SK-N-SH treated with all-trans-retinoic acid at 6 μM for 48 hours (cell line): ENCODE data around the gene EGFLAM.

Source experiments
- ATAC-seq: fragments of 200-7000 bp; cut with Tn5 transposase; 3 replicates; pipeline ENCODE4 v1.9.1; 2020; ENCODE audit warnings: mild to moderate bottlenecking, moderate library complexity
- ARNTL ChIP-seq: fragments of 450-650 bp; formaldehyde crosslinking; IDR thresholded peaks from 2 replicates; pipeline ENCODE4 v1.5.0; 2020; ENCODE audit warnings: low read depth, mild to moderate bottlenecking, moderate library complexity, borderline replicate concordance
- BACH2 ChIP-seq: fragments of 250-450 bp; sonication (Bioruptor Pico); IDR thresholded peaks from 2 replicates; pipeline ENCODE4 v1.9.0; 2021; ENCODE audit warnings: mild to moderate bottlenecking, borderline replicate concordance
- CREB5 ChIP-seq: fragments of 250-450 bp; sonication (Bioruptor Pico); IDR thresholded peaks from 2 replicates; pipeline ENCODE4 v1.5.1; 2020; ENCODE audit warnings: low read depth, mild to moderate bottlenecking, moderate library complexity
- CSDC2 ChIP-seq: fragments of 250-450 bp; sonication (Bioruptor Pico); IDR thresholded peaks from 2 replicates; pipeline ENCODE4 v1.5.0; 2020; ENCODE audit warnings: mild to moderate bottlenecking, moderate library complexity
- ESRRG ChIP-seq: fragments of 250-450 bp; sonication (Bioruptor Pico); IDR thresholded peaks from 2 replicates; pipeline ENCODE4 v1.6.1; 2021; ENCODE audit warnings: mild to moderate bottlenecking
- GLIS3 ChIP-seq: fragments of 250-450 bp; sonication (Bioruptor Pico); IDR thresholded peaks from 2 replicates; pipeline ENCODE4 v1.5.0; 2020; ENCODE audit warnings: mild to moderate bottlenecking, moderate library complexity
- ISL1 ChIP-seq: fragments of 250-450 bp; sonication (Bioruptor Pico); IDR thresholded peaks from 2 replicates; pipeline ENCODE4 v2.1.2; 2022; ENCODE audit warnings: mild to moderate bottlenecking, moderate library complexity
- OSR1 ChIP-seq: fragments of 250-450 bp; sonication (Bioruptor Pico); IDR thresholded peaks from 2 replicates; pipeline ENCODE4 v1.8.0; 2022; ENCODE audit warnings: moderate library complexity, mild to moderate bottlenecking, inconsistent platforms
- POU6F1 ChIP-seq: fragments of 250-450 bp; sonication (Bioruptor Pico); IDR thresholded peaks from 2 replicates; pipeline ENCODE4 v1.8.0; 2021; ENCODE audit warnings: low read depth, mild to moderate bottlenecking, moderate library complexity, borderline replicate concordance
- PPARA ChIP-seq: fragments of 250-450 bp; sonication (Bioruptor Pico); IDR thresholded peaks from 2 replicates; pipeline ENCODE4 v1.5.0; 2020; ENCODE audit warnings: mild to moderate bottlenecking, borderline replicate concordance
- RARB ChIP-seq: fragments of 250-450 bp; sonication (Bioruptor Pico); IDR thresholded peaks from 2 replicates; pipeline ENCODE4 v1.8.0; 2021; ENCODE audit warnings: mild to moderate bottlenecking, moderate library complexity
- SNAI2 ChIP-seq: fragments of 250-450 bp; sonication (Bioruptor Pico); IDR thresholded peaks from 2 replicates; pipeline ENCODE4 v1.5.0; 2020; ENCODE audit warnings: mild to moderate bottlenecking, moderate library complexity
- TOX ChIP-seq: fragments of 250-450 bp; sonication (Bioruptor Pico); IDR thresholded peaks from 2 replicates; pipeline ENCODE4 v1.8.0; 2021; ENCODE audit warnings: mild to moderate bottlenecking, moderate library complexity, borderline replicate concordance
- ZC3H10 ChIP-seq: fragments of 250-450 bp; sonication (Bioruptor Pico); IDR thresholded peaks from 2 replicates; pipeline ENCODE4 v1.5.1; 2021; ENCODE audit warnings: mild to moderate bottlenecking, moderate library complexity
- ZFP3 ChIP-seq: fragments of 250-450 bp; sonication (Bioruptor Pico); IDR thresholded peaks from 2 replicates; pipeline ENCODE4 v1.5.0; 2020; ENCODE audit warnings: mild to moderate bottlenecking, moderate library complexity
- ZFP30 ChIP-seq: fragments of 450-650 bp; formaldehyde crosslinking; IDR thresholded peaks from 2 replicates; pipeline ENCODE4 v1.5.0; 2022; ENCODE audit warnings: mild to moderate bottlenecking, moderate library complexity
- ZNF70 ChIP-seq: fragments of 450-650 bp; formaldehyde crosslinking; IDR thresholded peaks from 2 replicates; pipeline ENCODE4 v1.5.0; 2020; ENCODE audit warnings: mild to moderate bottlenecking, moderate library complexity
- ZNF8 ChIP-seq: fragments of 450-650 bp; formaldehyde crosslinking; IDR thresholded peaks from 2 replicates; pipeline ENCODE4 v1.5.0; 2020; ENCODE audit warnings: mild to moderate bottlenecking, moderate library complexity
- TF ChIP-seq, protein P1 (sequence below): fragments of 250-450 bp; sonication (Bioruptor Pico); IDR thresholded peaks from 2 replicates; pipeline ENCODE4 v1.5.0; 2020; ENCODE audit warnings: mild to moderate bottlenecking, moderate library complexity
- TF ChIP-seq, protein P2 (sequence below): fragments of 250-450 bp; sonication (Bioruptor Pico); IDR thresholded peaks from 2 replicates; pipeline ENCODE4 v1.5.1; 2021; ENCODE audit warnings: mild to moderate bottlenecking, moderate library complexity

The EGFLAM gene

DNA sequence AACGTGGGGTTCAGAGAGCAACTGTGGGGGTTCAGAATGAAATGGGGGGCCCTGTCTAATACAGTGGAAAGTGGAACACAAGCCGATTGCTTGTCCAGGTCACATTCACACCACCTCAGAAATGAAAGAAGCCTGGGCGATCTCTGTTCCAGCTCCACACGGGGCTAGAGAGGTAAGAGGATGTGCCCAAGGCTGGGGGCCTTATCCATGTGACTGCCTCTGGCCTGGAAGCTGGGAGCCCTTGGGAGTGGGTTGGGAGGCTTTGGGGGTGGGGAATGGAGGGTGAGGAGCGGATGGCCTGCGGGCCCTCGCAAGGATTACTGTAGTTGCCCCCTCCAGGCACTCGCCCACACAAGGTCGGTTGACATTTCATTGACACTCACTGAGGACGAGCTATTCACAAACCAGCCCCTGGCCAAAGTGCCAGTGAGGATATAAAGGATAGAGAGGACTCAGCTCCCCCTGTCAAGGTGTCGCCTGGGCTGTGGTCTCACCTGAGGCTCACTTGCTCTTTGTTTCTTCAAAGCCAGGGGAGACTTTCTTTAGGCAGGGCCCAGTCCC lies 211.4 kb downstream of the EGFLAM start:
- ATAC-seq, result no peak
- TF ChIP-seq CREB5 (CRISPR knock-in tag), result no peak
- no peak for TF ChIP-seq ZFP3 (CRISPR knock-in tag)
- TF ChIP-seq, protein P1, sequence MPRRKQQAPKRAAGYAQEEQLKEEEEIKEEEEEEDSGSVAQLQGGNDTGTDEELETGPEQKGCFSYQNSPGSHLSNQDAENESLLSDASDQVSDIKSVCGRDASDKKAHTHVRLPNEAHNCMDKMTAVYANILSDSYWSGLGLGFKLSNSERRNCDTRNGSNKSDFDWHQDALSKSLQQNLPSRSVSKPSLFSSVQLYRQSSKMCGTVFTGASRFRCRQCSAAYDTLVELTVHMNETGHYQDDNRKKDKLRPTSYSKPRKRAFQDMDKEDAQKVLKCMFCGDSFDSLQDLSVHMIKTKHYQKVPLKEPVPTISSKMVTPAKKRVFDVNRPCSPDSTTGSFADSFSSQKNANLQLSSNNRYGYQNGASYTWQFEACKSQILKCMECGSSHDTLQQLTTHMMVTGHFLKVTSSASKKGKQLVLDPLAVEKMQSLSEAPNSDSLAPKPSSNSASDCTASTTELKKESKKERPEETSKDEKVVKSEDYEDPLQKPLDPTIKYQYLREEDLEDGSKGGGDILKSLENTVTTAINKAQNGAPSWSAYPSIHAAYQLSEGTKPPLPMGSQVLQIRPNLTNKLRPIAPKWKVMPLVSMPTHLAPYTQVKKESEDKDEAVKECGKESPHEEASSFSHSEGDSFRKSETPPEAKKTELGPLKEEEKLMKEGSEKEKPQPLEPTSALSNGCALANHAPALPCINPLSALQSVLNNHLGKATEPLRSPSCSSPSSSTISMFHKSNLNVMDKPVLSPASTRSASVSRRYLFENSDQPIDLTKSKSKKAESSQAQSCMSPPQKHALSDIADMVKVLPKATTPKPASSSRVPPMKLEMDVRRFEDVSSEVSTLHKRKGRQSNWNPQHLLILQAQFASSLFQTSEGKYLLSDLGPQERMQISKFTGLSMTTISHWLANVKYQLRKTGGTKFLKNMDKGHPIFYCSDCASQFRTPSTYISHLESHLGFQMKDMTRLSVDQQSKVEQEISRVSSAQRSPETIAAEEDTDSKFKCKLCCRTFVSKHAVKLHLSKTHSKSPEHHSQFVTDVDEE (CRISPR knock-in tag), result no peak
- TF ChIP-seq ESRRG, result no peak
- TF ChIP-seq GLIS3 (CRISPR knock-in tag), result no peak
- TF ChIP-seq ISL1, result no peak
- TF ChIP-seq ZNF8 (CRISPR knock-in tag), result no peak
- no peak for TF ChIP-seq ZC3H10 (CRISPR knock-in tag)
- no peak for TF ChIP-seq CSDC2
- TF ChIP-seq, protein P2, sequence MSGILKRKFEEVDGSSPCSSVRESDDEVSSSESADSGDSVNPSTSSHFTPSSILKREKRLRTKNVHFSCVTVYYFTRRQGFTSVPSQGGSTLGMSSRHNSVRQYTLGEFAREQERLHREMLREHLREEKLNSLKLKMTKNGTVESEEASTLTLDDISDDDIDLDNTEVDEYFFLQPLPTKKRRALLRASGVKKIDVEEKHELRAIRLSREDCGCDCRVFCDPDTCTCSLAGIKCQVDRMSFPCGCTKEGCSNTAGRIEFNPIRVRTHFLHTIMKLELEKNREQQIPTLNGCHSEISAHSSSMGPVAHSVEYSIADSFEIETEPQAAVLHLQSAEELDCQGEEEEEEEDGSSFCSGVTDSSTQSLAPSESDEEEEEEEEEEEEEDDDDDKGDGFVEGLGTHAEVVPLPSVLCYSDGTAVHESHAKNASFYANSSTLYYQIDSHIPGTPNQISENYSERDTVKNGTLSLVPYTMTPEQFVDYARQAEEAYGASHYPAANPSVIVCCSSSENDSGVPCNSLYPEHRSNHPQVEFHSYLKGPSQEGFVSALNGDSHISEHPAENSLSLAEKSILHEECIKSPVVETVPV, result no peak
- TF ChIP-seq ZFP30 (CRISPR knock-in tag), result no peak
- no peak for TF ChIP-seq OSR1 (CRISPR knock-in tag)
- no peak for TF ChIP-seq ZNF70 (CRISPR knock-in tag)
- TF ChIP-seq RARB (CRISPR knock-in tag), result no peak
- TF ChIP-seq, all 23 proteins: peak for 0

- ATAC-seq, result no peak
Observed at GRCh38 chr5:38471709-38472108, 213.3 kb downstream of the EGFLAM start.

More at GRCh38 chr5:38471709-38472108, 213.3 kb downstream of the EGFLAM start:
- TF ChIP-seq, protein P1 (CRISPR knock-in tag), result no peak
- TF ChIP-seq CSDC2 (no peak), ISL1 (no peak), TOX (CRISPR knock-in tag) (no peak), RARB (CRISPR knock-in tag) (no peak), GLIS3 (CRISPR knock-in tag) (no peak), SNAI2 (CRISPR knock-in tag) (no peak), ZNF70 (CRISPR knock-in tag) (no peak), ZNF8 (CRISPR knock-in tag) (no peak), POU6F1 (CRISPR knock-in tag) (no peak), BACH2 (CRISPR knock-in tag) (no peak), ZFP3 (CRISPR knock-in tag) (no peak), ZC3H10 (CRISPR knock-in tag) (no peak), PPARA (CRISPR knock-in tag) (no peak), ARNTL (no peak), CREB5 (CRISPR knock-in tag) (no peak)
- TF ChIP-seq, protein P2, result no peak
